Right lobe of liver (tissue), 6 donors: ENCODE results near the gene RBM39. TPM values are rescaled to one million over a fixed set of nuclear protein-coding genes. Genes with fewer than 3 reads are reported as not detected.
"Not testable (repeated sequence)": the region's sequence is repeated elsewhere in the genome, so short reads cannot be mapped to it uniquely, and the experiment has no call there.

Experiments used
- ATAC-seq, 4 donors: fragments of 200-7000 bp; cut with Tn5 transposase; one replicate each; pipeline ENCODE4 v1.9.1; 2020; ENCODE audit warnings: mild to moderate bottlenecking in 4 of 4, moderate library complexity in 4 of 4
- DNase-seq, 3 donors: peaks; one replicate each; pipeline ENCODE4 v3.0.0-alpha.2; 2020
- H3K27ac ChIP-seq, 3 donors: fragments of 200-600 bp; one replicate each; pipeline ENCODE4 v1.8.0; 2022
- H3K27me3 ChIP-seq, 2 donors: fragments of 200-600 bp; one replicate each; pipeline ENCODE4 v1.8.0; 2022
- H3K36me3 ChIP-seq, 4 donors: fragments of 200-600 bp; sonication (generic) in 1 of 4; one replicate each; pipeline versions ENCODE4 v1.5.1 to v1.8.0; 2017 to 2022; ENCODE audit warnings: control low read depth in 1 of 4
- H3K4me1 ChIP-seq, 4 donors: fragments of 200-600 bp; sonication (generic) in 1 of 4; one replicate each; pipeline versions ENCODE4 v1.5.1 to v1.8.0; 2017 to 2022; ENCODE audit warnings: control low read depth in 1 of 4
- H3K4me3 ChIP-seq, 3 donors: fragments of 200-600 bp; one replicate each; pipeline ENCODE4 v1.8.0; 2022
- H3K9me3 ChIP-seq, 4 donors: fragments of 200-600 bp; sonication (generic) in 1 of 4; one replicate each; pipeline versions ENCODE4 v1.5.1 to v1.8.0; 2017 to 2022; ENCODE audit warnings: control low read depth in 1 of 4
- POLR2A ChIP-seq: fragments of 450-650 bp; IDR thresholded peaks from one replicate; pipeline ENCODE4 v1.6.1; 2017; ENCODE audit warnings: antibody characterized with exemption, mild to moderate bottlenecking
- WGBS: methylation state at CpG from one replicate; pipeline ENCODE4 v1.1.6; 2018; ENCODE audit warnings: low coverage, low lambda C conversion rate; ENCODE audit not compliant: insufficient coverage; ENCODE audit errors: missing lambda C conversion rate; 5-methylcytosine and 5-hydroxymethylcytosine counted together
- intact Hi-C, 2 donors: fragments of 100-400 bp; cut with DNase I; formaldehyde crosslinking; loops; one replicate each; pipeline versions ENCODE4 v1.11.2 to v1.14.1; 2022
- total RNA-seq, 6 experiments: library from RNA; depleted of rRNA in 2 of 6; stranded (reverse); fragments of >200 nt in 2 of 6; fragmentation: NEBNext Ultra II Directional in 3 of 6; extraction: Animal tissue kit (Norgen Biotek cat#: 25700) in 3 of 6; gene quantifications; one replicate each; pipeline versions ENCODE4 v1.1.0 to v1.2.4, GENCODE V29; 2016 to 2023
- TF ChIP-seq, protein P1 (sequence below), 4 donors: fragments of 200-600 bp in 3 of 4; fragments of 450-650 bp in 1 of 4; IDR thresholded peaks; one replicate each; pipeline versions ENCODE4 v1.5.1 to v1.8.0; 2016 to 2022; ENCODE audit warnings: antibody characterized with exemption in 4 of 4, mild to moderate bottlenecking in 2 of 4
- donor health status: DM: no; HTN: yes; CAD: no.
- donor health status: DM: no; HTN: no; CAD: no.
- donor health status: DM: no; HTN: no; CAD: no.
- donor health status: DM: no; HTN: yes; CAD: no.
- donor health status: DM: no; HTN: yes; CAD: no.

Gene RBM39
- total RNA-seq, 6 experiments from 2014 or later, result 86.4 to 166 (median 120) TPM

DNA sequence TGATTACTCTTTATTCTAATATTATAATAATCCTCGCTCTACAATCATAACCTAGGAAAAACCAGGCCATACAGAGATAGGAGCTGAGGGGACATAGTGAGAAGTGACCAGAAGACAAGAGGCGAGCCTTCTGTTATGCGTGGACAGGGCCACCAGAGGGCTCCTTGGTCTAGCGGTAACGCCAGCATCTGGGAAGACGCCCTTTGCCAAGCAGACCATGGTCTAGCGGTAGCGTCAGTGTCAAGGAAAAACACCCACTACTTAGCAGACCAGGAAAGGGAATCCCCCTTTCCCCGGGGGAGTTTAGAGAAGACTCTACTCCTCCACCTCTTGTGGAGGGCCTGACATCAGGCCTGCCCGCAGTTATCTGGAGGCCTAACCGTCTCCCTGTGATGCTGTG lies 55.2 kb downstream of the RBM39 start:
- peak in 1 of 3 donors; percentile 15 for DNase-seq
- TF ChIP-seq, protein P1, sequence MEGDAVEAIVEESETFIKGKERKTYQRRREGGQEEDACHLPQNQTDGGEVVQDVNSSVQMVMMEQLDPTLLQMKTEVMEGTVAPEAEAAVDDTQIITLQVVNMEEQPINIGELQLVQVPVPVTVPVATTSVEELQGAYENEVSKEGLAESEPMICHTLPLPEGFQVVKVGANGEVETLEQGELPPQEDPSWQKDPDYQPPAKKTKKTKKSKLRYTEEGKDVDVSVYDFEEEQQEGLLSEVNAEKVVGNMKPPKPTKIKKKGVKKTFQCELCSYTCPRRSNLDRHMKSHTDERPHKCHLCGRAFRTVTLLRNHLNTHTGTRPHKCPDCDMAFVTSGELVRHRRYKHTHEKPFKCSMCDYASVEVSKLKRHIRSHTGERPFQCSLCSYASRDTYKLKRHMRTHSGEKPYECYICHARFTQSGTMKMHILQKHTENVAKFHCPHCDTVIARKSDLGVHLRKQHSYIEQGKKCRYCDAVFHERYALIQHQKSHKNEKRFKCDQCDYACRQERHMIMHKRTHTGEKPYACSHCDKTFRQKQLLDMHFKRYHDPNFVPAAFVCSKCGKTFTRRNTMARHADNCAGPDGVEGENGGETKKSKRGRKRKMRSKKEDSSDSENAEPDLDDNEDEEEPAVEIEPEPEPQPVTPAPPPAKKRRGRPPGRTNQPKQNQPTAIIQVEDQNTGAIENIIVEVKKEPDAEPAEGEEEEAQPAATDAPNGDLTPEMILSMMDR (IDR thresholded peaks at IDR 0.05), result peak in 2 of 4 donors; percentile 12 to 19
- H3K27me3 ChIP-seq, ATAC-seq, H3K27ac ChIP-seq, H3K9me3 ChIP-seq, intact Hi-C loops, H3K4me3 ChIP-seq: not testable (repeated sequence)
- 84% methylated on average over 3 of the region's 11 CpGs for WGBS
- Histone ChIP-seq H3K4me1 (peaks cover 0 to 12% (median 4%) of the 10 kb centered on the region in 4 donors), H3K36me3 (peaks cover 0 to 37% (median 3%) of the 10 kb centered on the region in 4 donors)

- ATAC-seq, H3K27ac ChIP-seq, H3K9me3 ChIP-seq, H3K4me3 ChIP-seq, intact Hi-C loops, H3K4me1 ChIP-seq, H3K27me3 ChIP-seq: not testable (repeated sequence)
- WGBS, result 85% methylated on average over 7 of the region's 9 CpGs
- peaks cover 0 to 37% (median 3%) of the 10 kb centered on the region in 4 donors for H3K36me3 ChIP-seq
- DNase-seq, result peak in 1 of 3 donors; percentile 13
These were observed 56.7 kb downstream of the RBM39 start for GRCh38 chr20:35685368-35685767.

DNA sequence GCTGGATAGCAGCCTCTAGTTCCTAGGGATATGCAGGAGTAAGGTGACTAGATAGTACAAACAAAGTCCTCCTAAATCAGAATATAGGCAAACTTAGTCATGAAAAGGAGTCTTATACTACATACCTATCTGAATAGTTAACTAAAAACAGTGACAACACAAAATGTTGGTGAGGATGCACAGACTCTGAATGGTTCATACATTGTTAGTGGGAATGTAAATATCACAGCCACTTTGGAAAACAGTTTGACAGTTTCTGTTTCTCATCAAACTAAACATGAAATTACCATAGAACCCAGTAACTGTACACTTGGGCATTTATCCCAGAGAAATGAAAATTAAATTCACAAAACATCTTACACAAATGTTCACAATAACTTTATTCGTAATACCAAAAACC lies 60.1 kb downstream of the RBM39 start:
- WGBS, result 88% methylated on average over 1 of the region's 1 CpG
- TF ChIP-seq, protein P1 (IDR thresholded peaks at IDR 0.05), result no peak
- TF ChIP-seq POLR2A, result no peak
- Histone ChIP-seq H3K4me1 (no peaks in the 10 kb centered on the region), H3K27me3 (no peaks in the 10 kb centered on the region), H3K9me3 (no peaks in the 10 kb centered on the region), H3K36me3 (peaks cover 0 to 30% (median 0%) of the 10 kb centered on the region in 4 donors), H3K27ac (no peak overlapping the region), H3K4me3 (no peak overlapping the region)
- DNase-seq (no peak), ATAC-seq (no peak)
- intact Hi-C loops, result no loop called here

DNA sequence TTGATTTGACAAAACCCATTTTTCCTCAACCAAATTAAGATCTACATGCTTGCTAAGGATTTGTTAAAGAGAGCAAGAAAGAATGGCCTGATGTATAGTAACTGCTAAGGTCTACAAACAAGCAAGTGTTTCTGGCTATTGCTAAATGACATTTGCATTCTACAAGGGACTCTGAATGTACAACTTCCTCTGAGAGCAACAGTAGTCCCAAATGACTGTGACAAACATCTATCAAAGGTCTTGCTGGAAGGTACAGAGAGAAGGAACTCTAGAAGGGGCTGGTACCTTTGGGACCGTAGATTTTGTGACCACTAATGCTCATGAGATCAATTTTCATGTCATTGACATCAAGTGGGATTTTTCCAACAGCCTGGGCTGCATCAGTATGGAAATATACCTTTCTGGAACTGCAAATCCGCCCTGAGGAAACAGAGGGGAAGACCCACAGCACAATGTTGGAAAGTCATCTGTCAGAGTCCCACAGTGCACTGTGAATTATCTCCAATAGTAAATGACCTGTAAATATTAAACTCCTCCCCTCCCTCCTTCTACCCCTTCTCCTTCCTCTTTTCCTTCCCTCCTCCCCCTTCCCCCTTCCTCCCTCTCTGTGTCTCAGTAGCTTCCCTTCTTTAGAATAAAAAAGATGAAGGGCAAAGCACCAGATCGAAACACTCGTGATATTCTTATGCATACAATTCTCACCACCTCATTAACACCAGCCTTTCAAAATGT lies 61.4 kb downstream of the RBM39 start:
- H3K27me3 ChIP-seq, result no peaks in the 10 kb centered on the region
- TF ChIP-seq, protein P1 (IDR thresholded peaks at IDR 0.05), result no peak
- ATAC-seq, result peak in 1 of 4 donors; percentile 26
- intact Hi-C loops, result no loop called here
- no peak overlapping the region for H3K4me3 ChIP-seq
- WGBS, result 60% methylated on average over 3 of the region's 4 CpGs
- H3K9me3 ChIP-seq, result no peaks in the 10 kb centered on the region
- no peaks in the 10 kb centered on the region for H3K4me1 ChIP-seq
- no peak overlapping the region for H3K27ac ChIP-seq
- H3K36me3 ChIP-seq, result peaks cover 0 to 28% (median 0%) of the 10 kb centered on the region in 4 donors
- DNase-seq, result peak in 1 of 3 donors; percentile 19

GRCh38 chr20:35674921-35675320 lies 67.1 kb downstream of the RBM39 start:
- DNase-seq, result peak in 1 of 3 donors; percentile 28
- Histone ChIP-seq H3K36me3 (peaks cover 0 to 59% (median 20%) of the 10 kb centered on the region in 4 donors), H3K4me3 (no peak overlapping the region), H3K27ac (no peak overlapping the region), H3K4me1 (no peaks in the 10 kb centered on the region), H3K27me3 (no peaks in the 10 kb centered on the region), H3K9me3 (no peaks in the 10 kb centered on the region)
- 100% methylated on average over 7 of the region's 8 CpGs for WGBS
- no peak for ATAC-seq
- TF ChIP-seq, protein P1 (IDR thresholded peaks at IDR 0.05), result no peak
- TF ChIP-seq POLR2A, result no peak
- intact Hi-C loops, result no loop called here
